K562 (cell line): ENCODE measurements around the gene SMG1. TPM values are rescaled to one million over a fixed set of nuclear protein-coding genes. Genes with fewer than 3 reads are reported as not detected.
A peak's percentile ranks its signal among the peaks of the same experiment; 100 is the strongest.
"Not testable (repeated sequence)": the region's sequence is repeated elsewhere in the genome, so short reads cannot be mapped to it uniquely, and the experiment has no call there.

Experiments
- ATF1 ChIP-seq, 2 experiments: fragments of 450-650 bp in 1 of 2; IDR thresholded peaks; 2 replicates each; pipeline ENCODE4 v1.6.1; 2016; ENCODE audit warnings: missing compliant biosample characterization in 1 of 2, missing genetic modification characterization in 1 of 2
- CHD2 ChIP-seq: IDR thresholded peaks from 2 replicates; pipeline ENCODE4 v1.6.1; 2011; ENCODE audit warnings: low read depth, low read length
- ESRRA ChIP-seq: fragments of 450-650 bp; IDR thresholded peaks from 2 replicates; pipeline ENCODE4 v1.6.1; 2014; ENCODE audit warnings: low read depth, mild to moderate bottlenecking, moderate library complexity, borderline replicate concordance
- FOXK2 ChIP-seq, 2 experiments: fragments of 450-650 bp; IDR thresholded peaks in 1 of 2; conservative IDR thresholded peaks in 1 of 2; 2 replicates each; pipeline ENCODE4 v1.6.1; 2016; ENCODE audit warnings: low read depth in 2 of 2, mild to moderate bottlenecking in 1 of 2
- MXI1 ChIP-seq: IDR thresholded peaks from 2 replicates; pipeline ENCODE4 v1.6.1; 2011; ENCODE audit warnings: low read depth, mild to moderate bottlenecking, improper control_type of control experiment, low read length
- NFIC ChIP-seq: fragments of 450-650 bp; IDR thresholded peaks from 2 replicates; pipeline ENCODE4 v1.6.1; 2017; ENCODE audit warnings: mild to moderate bottlenecking, inconsistent platforms
- NFYB ChIP-seq: IDR thresholded peaks from 2 replicates; pipeline ENCODE4 v1.6.1; 2011; ENCODE audit warnings: mild to moderate bottlenecking, moderate library complexity; ENCODE audit not compliant: insufficient read length; ENCODE audit errors: extremely low read depth
- PHF8 ChIP-seq: fragments of 200-600 bp; sonication (generic); IDR thresholded peaks from 2 replicates; pipeline ENCODE4 v1.6.1; 2012; ENCODE audit warnings: mixed run types, mild to moderate bottlenecking, inconsistent platforms, low read length, moderate library complexity, borderline replicate concordance
- SIN3A ChIP-seq, 2 experiments: fragments of 150-350 bp in 1 of 2; IDR thresholded peaks; 2 replicates each; pipeline ENCODE4 v1.6.1; 2011 to 2016; ENCODE audit warnings: borderline replicate concordance in 2 of 2, low read depth in 2 of 2, low read length in 2 of 2, mild to moderate bottlenecking in 2 of 2, moderate library complexity in 2 of 2; ENCODE audit not compliant: control insufficient read depth in 1 of 2
- SIN3B ChIP-seq: fragments of 450-650 bp; IDR thresholded peaks from 2 replicates; pipeline ENCODE4 v1.6.1; 2017; ENCODE audit warnings: low read depth, mild to moderate bottlenecking, moderate library complexity
- SRF ChIP-seq, 2 experiments: fragments of 250-450, 450-650 bp in 1 of 2; sonication (Bioruptor Pico) in 1 of 2; sonication (generic) in 1 of 2; formaldehyde crosslinking; IDR thresholded peaks; 2 replicates each; pipeline versions ENCODE4 v1.5.0 to v1.5.1; 2020 to 2022; ENCODE audit warnings: mild to moderate bottlenecking in 1 of 2, missing genetic modification reagents in 1 of 2
- YY1 ChIP-seq, 3 experiments: IDR thresholded peaks; 2 replicates each; pipeline ENCODE4 v1.6.1; 2011; ENCODE audit warnings: low read length in 2 of 3, mild to moderate bottlenecking in 2 of 3, moderate library complexity in 2 of 3, borderline replicate concordance in 1 of 3, control low read depth in 1 of 3, low read depth in 1 of 3; ENCODE audit not compliant: insufficient read depth in 3 of 3, insufficient replicate concordance in 2 of 3, control insufficient read depth in 1 of 3, insufficient read length in 1 of 3; ENCODE audit errors: extremely low read depth in 1 of 3
- ZNF263 ChIP-seq: sonication (generic); formaldehyde crosslinking; IDR thresholded peaks from 2 replicates; pipeline ENCODE4 v1.8.0; 2022; ENCODE audit warnings: mild to moderate bottlenecking, missing genetic modification reagents, borderline replicate concordance
- polyA plus RNA-seq, 8 experiments: library from polyadenylated mRNA; depleted of rRNA in 4 of 8; stranded (reverse) in 5 of 8; unstranded in 3 of 8; fragments of >200 nt; fragmentation: Nextera tagmentation in 2 of 8; fragmentation: Illumina TruSeq in 1 of 8; extraction: Ambion mirVana in 2 of 8; extraction: Trizol in 1 of 8; gene quantifications; 2 replicates each; pipeline versions ENCODE4 v1.2.1 to v1.2.3, GENCODE V29; 2011 to 2014; ENCODE audit warnings: inconsistent platforms in 1 of 8, missing spikeins in 1 of 8
- total RNA-seq, 7 experiments: library from RNA; depleted of rRNA in 6 of 7; stranded (reverse); fragments of >200 nt in 6 of 7; fragmentation: Illumina TruSeq in 2 of 7; extraction: Trizol in 2 of 7; gene quantifications; 2 replicates each; pipeline versions ENCODE4 v1.2.1 to v1.2.3, GENCODE V29; 2011 to 2021; ENCODE audit warnings: low replicate concordance in 1 of 7
- TF ChIP-seq, protein P1 (sequence below): fragments of 200-800 bp; sonication (Bioruptor generic); IDR thresholded peaks from 2 replicates; pipeline ENCODE4 v1.6.1; 2017; ENCODE audit warnings: missing genetic modification characterization, missing compliant biosample characterization
- TF ChIP-seq, protein P2 (sequence below): IDR thresholded peaks from 2 replicates; pipeline ENCODE4 v1.6.1; 2014; ENCODE audit warnings: antibody characterized with exemption
- TF ChIP-seq, protein P3 (sequence below): fragments of 250-450 bp; sonication (Bioruptor Pico); IDR thresholded peaks from 2 replicates; pipeline ENCODE4 v1.9.0; 2021; ENCODE audit warnings: mild to moderate bottlenecking, inconsistent platforms
- TF ChIP-seq, protein P4 (sequence below), 2 experiments: fragments of 450-650 bp; IDR thresholded peaks; 2 replicates each; pipeline ENCODE4 v1.6.1; 2016

Gene SMG1
- total and polyA plus RNA-seq, 9 of the 15 experiments (the other 6 are each of a cell fraction or from before 2014, with no cell fraction given): 3.4 to 54.8 (median 32.0) TPM

DNA sequence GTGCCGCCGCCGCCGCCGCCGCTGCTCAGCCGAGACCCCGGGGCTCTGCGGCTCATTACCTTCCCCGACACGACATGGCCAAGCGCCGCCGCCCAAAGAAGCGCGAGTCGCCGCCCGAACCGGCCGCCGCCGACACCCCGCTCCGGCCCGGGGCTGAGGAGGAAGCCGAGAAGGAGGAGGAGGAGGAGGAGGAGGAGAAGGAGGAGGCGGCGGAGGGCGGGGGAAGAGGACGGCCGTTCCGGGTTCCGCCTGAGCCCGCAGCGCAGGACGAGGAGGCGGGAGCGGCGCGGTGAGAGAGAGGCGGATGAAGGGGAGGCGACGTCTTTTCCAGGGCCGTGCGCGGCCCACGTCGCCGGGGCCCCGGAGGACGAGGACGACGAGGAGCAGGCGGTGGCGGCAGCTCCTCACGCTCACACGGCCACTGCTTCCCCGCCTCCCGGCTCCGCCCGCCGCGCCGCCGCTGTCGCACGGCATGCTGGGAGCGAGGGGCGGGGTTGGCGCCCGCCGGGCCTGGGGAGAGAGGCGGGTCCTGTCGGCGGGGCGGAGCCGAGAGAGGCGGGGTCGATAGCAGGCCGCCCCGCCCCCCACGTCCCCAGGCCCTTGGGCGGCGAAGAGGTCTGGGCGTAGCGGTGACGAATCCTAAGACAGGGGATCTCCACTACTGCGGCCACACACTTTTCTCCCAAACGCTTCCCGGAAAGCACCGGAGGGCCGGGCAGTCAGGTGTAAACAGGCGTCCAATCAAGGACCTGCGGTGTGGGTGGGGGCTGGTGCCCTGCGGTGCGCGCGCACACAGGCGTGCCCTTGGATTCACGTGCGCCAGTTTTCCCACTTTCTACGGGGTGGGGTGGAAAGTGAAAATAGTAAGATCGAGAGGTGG is at the start of gene SMG1 (continued):
- TF ChIP-seq SIN3A (IDR thresholded peaks at IDR 0.05; ENCODE audit: borderline replicate concordance in 2 of 2, control insufficient read depth in 1 of 2, low read depth in 2 of 2, low read length in 2 of 2): peak in 1 of 2 experiments; percentile 32; a peak in 1 of 4 replicates
- peak; percentile 27 for TF ChIP-seq MXI1
- TF ChIP-seq ZNF263 (CRISPR knock-in tag): peak; percentile 97
- TF ChIP-seq, protein P1, sequence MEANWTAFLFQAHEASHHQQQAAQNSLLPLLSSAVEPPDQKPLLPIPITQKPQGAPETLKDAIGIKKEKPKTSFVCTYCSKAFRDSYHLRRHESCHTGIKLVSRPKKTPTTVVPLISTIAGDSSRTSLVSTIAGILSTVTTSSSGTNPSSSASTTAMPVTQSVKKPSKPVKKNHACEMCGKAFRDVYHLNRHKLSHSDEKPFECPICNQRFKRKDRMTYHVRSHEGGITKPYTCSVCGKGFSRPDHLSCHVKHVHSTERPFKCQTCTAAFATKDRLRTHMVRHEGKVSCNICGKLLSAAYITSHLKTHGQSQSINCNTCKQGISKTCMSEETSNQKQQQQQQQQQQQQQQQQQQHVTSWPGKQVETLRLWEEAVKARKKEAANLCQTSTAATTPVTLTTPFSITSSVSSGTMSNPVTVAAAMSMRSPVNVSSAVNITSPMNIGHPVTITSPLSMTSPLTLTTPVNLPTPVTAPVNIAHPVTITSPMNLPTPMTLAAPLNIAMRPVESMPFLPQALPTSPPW (CRISPR knock-in tag): peak; percentile 93
- TF ChIP-seq NFYB: peak; percentile 88
- TF ChIP-seq CHD2: 0 out of 2 replicates have a peak, but pooled peaks have one; percentile 11
- 0 out of 2 replicates have a peak, but pooled peaks have one; percentile 14 for TF ChIP-seq SIN3B
- 0 out of 2 replicates have a peak, but pooled peaks have one; percentile 6 for TF ChIP-seq NFIC
- TF ChIP-seq PHF8: peak; percentile 69; the same call in 1 of the 2 replicates
- not testable (repeated sequence) for TF ChIP-seq ATF1 (CRISPR knock-in tag; IDR thresholded peaks at IDR 0.05)
- peak; percentile 40; the same call in 1 of the 2 replicates for TF ChIP-seq ATF1 (tag; IDR thresholded peaks at IDR 0.05)
- TF ChIP-seq, protein P2, sequence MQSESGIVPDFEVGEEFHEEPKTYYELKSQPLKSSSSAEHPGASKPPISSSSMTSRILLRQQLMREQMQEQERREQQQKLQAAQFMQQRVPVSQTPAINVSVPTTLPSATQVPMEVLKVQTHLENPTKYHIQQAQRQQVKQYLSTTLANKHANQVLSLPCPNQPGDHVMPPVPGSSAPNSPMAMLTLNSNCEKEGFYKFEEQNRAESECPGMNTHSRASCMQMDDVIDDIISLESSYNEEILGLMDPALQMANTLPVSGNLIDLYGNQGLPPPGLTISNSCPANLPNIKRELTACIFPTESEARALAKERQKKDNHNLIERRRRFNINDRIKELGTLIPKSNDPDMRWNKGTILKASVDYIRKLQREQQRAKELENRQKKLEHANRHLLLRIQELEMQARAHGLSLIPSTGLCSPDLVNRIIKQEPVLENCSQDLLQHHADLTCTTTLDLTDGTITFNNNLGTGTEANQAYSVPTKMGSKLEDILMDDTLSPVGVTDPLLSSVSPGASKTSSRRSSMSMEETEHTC: peak; percentile 57; the same call in 1 of the 2 replicates
- TF ChIP-seq FOXK2 (conservative IDR thresholded peaks at IDR 0.05 in 1 of 2, IDR thresholded peaks at IDR 0.05 in 1 of 2; ENCODE audit: low read depth in 2 of 2): peak; percentile 79 to 83
- peak; percentile 48; the same call in 1 of the 2 replicates for TF ChIP-seq ESRRA
- peak in 2 of 3 experiments; percentile 12 to 22 for TF ChIP-seq YY1 (IDR thresholded peaks at IDR 0.05; ENCODE audit: borderline replicate concordance in 1 of 3, control insufficient read depth in 1 of 3, extremely low read depth in 1 of 3, insufficient read depth in 3 of 3, insufficient read length in 1 of 3, insufficient replicate concordance in 2 of 3, low read depth in 1 of 3, low read length in 2 of 3)
- TF ChIP-seq SRF (CRISPR knock-in tag; IDR thresholded peaks at IDR 0.05): peak in 1 of 2 experiments; percentile 57; a peak in 1 of 4 replicates
- TF ChIP-seq, protein P3, sequence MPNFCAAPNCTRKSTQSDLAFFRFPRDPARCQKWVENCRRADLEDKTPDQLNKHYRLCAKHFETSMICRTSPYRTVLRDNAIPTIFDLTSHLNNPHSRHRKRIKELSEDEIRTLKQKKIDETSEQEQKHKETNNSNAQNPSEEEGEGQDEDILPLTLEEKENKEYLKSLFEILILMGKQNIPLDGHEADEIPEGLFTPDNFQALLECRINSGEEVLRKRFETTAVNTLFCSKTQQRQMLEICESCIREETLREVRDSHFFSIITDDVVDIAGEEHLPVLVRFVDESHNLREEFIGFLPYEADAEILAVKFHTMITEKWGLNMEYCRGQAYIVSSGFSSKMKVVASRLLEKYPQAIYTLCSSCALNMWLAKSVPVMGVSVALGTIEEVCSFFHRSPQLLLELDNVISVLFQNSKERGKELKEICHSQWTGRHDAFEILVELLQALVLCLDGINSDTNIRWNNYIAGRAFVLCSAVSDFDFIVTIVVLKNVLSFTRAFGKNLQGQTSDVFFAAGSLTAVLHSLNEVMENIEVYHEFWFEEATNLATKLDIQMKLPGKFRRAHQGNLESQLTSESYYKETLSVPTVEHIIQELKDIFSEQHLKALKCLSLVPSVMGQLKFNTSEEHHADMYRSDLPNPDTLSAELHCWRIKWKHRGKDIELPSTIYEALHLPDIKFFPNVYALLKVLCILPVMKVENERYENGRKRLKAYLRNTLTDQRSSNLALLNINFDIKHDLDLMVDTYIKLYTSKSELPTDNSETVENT: peak; percentile 60; the same call in 1 of the 2 replicates
- TF ChIP-seq, protein P4, sequence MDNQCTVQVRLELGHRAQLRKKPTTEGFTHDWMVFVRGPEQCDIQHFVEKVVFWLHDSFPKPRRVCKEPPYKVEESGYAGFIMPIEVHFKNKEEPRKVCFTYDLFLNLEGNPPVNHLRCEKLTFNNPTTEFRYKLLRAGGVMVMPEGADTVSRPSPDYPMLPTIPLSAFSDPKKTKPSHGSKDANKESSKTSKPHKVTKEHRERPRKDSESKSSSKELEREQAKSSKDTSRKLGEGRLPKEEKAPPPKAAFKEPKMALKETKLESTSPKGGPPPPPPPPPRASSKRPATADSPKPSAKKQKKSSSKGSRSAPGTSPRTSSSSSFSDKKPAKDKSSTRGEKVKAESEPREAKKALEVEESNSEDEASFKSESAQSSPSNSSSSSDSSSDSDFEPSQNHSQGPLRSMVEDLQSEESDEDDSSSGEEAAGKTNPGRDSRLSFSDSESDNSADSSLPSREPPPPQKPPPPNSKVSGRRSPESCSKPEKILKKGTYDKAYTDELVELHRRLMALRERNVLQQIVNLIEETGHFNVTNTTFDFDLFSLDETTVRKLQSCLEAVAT (IDR thresholded peaks at IDR 0.05): 0 out of 4 replicates have a peak, but pooled peaks of 1 of the 2 experiments have one; percentile 16
